HepG2 (cell line): Measurements from ENCODE around the gene PLCB2. TPM values are rescaled to one million over a fixed set of nuclear protein-coding genes. Genes with fewer than 3 reads are reported as not detected.

Source experiments
- ATAC-seq: fragments of 200-7000 bp; cut with Tn5 transposase; 3 replicates; pipeline ENCODE4 v1.9.1; 2020; ENCODE audit warnings: mild to moderate bottlenecking, moderate library complexity
- BruUV-seq: library from RNA; stranded (reverse); fragments of 400-500 nt; replicated peaks from 2 replicates; lab custom pipeline; 2021; lab: Mats Ljungman, UMichigan
- CTCF ChIA-PET: fragments of 300-600 bp; formaldehyde crosslinking; extraction: SDS; loops from one replicate; lab custom pipeline; 2021; ENCODE audit warnings: low total read pairs, inconsistent platforms, low intra/inter-chr PET ratio; lab: Yijun Ruan, JAX
- POLR2A ChIA-PET: fragments of 350-600 bp; sonication (Branson Sonifier 250); formaldehyde crosslinking; loops from one replicate; lab custom pipeline; 2020; ENCODE audit warnings: antibody characterized with exemption, inconsistent platforms; lab: Yijun Ruan, JAX
- DNase-seq: peaks from one replicate; pipeline ENCODE4 v3.0.0-alpha.2; 2015; ENCODE audit warnings: low spot score
- FAIRE-seq: peaks from 3 replicates; lab custom pipeline; 2011; peaks lifted over from hg19 to GRCh38; lab: Jason Lieb, UNC
- H2AFZ ChIP-seq: one replicate; pipeline ENCODE4 v1.6.1; 2011; ENCODE audit warnings: low read length, inconsistent platforms
- H3K27ac ChIP-seq: fragments of 300-600 bp; 3 replicates; pipeline ENCODE4 v1.8.0; 2011; ENCODE audit warnings: mixed run types, mild to moderate bottlenecking, mixed read lengths, low read length, inconsistent platforms; ENCODE audit not compliant: insufficient read depth; ENCODE audit errors: extremely low read length
- H3K27me3 ChIP-seq, 2 experiments: fragments of 200-600 bp in 1 of 2; 2 replicates in 1 of 2; 3 replicates in 1 of 2; pipeline versions ENCODE4 v1.6.0 to v1.8.0; 2011; ENCODE audit warnings: low read length in 2 of 2, mild to moderate bottlenecking in 2 of 2, moderate library complexity in 2 of 2, inconsistent platforms in 1 of 2; ENCODE audit not compliant: insufficient read depth in 2 of 2, control insufficient read depth in 1 of 2
- H3K36me3 ChIP-seq, 2 experiments: fragments of 200-600 bp in 1 of 2; replicated peaks in 1 of 2; 2 replicates in 1 of 2; 3 replicates in 1 of 2; pipeline versions ENCODE4 v1.5.1 to v1.8.0; 2011; ENCODE audit warnings: low read length in 2 of 2, inconsistent platforms in 1 of 2; ENCODE audit not compliant: insufficient read depth in 2 of 2, control insufficient read depth in 1 of 2
- H3K4me1 ChIP-seq: 2 replicates; pipeline ENCODE4 v1.5.1; 2012; ENCODE audit warnings: low read length, inconsistent platforms; ENCODE audit not compliant: insufficient read depth
- H3K4me2 ChIP-seq: 2 replicates; pipeline ENCODE4 v1.6.0; 2011; ENCODE audit warnings: low read depth, low read length, inconsistent platforms
- H3K4me3 ChIP-seq, 3 experiments: fragments of 200-600 bp in 1 of 3; sonication (generic), shearing (Covaris generic) in 1 of 3; replicated peaks in 1 of 3; 2 replicates each; pipeline ENCODE4 v1.5.1; 2011 to 2016; ENCODE audit warnings: low read length in 3 of 3, inconsistent platforms in 2 of 3, low read depth in 2 of 3, mild to moderate bottlenecking in 2 of 3, control low read depth in 1 of 3, mixed read lengths in 1 of 3; ENCODE audit not compliant: insufficient read depth in 1 of 3
- H3K79me2 ChIP-seq: one replicate; pipeline ENCODE4 v1.6.1; 2011; ENCODE audit warnings: low read length, inconsistent platforms; ENCODE audit not compliant: insufficient read depth
- H3K9ac ChIP-seq: 2 replicates; pipeline ENCODE4 v1.6.0; 2011; ENCODE audit warnings: mild to moderate bottlenecking, low read depth, low read length, inconsistent platforms; ENCODE audit not compliant: insufficient read depth
- H3K9me3 ChIP-seq: 2 replicates; pipeline ENCODE4 v1.5.1; 2012; ENCODE audit warnings: mild to moderate bottlenecking, low read length
- H4K20me1 ChIP-seq: 2 replicates; pipeline ENCODE4 v1.6.0; 2011; ENCODE audit warnings: inconsistent platforms, mild to moderate bottlenecking, low read length, moderate library complexity; ENCODE audit not compliant: insufficient read depth
- CCAR2 ChIP-seq: fragments of 200-400 bp; formaldehyde crosslinking; optimal IDR thresholded peaks from 2 replicates; pipeline ENCODE3; 2018; ENCODE audit warnings: low read depth, mild to moderate bottlenecking, low read length, moderate library complexity
- ELF3 ChIP-seq: IDR thresholded peaks from 2 replicates; pipeline ENCODE4 v1.6.1; 2016; ENCODE audit warnings: missing genetic modification reagents, missing compliant biosample characterization
- FOXA1 ChIP-seq, 2 experiments: fragments of 450-650 bp in 1 of 2; sonication (generic) in 1 of 2; formaldehyde crosslinking in 1 of 2; IDR thresholded peaks; 2 replicates each; pipeline versions ENCODE4 v1.4.0 to v1.6.1; 2016 to 2020; ENCODE audit warnings: missing genetic modification reagents in 1 of 2
- GTF3A ChIP-seq: sonication (generic); formaldehyde crosslinking; conservative IDR thresholded peaks from 2 replicates; pipeline ENCODE4 v1.4.0; 2020; ENCODE audit warnings: mild to moderate bottlenecking, missing genetic modification reagents
- IKZF4 ChIP-seq: sonication (generic); formaldehyde crosslinking; IDR thresholded peaks from 2 replicates; pipeline ENCODE4 v1.5.1; 2020; ENCODE audit warnings: borderline replicate concordance, mild to moderate bottlenecking, low read depth, missing genetic modification reagents; ENCODE audit errors: not compliant biosample characterization
- ISL2 ChIP-seq: sonication (generic); formaldehyde crosslinking; IDR thresholded peaks from 2 replicates; pipeline ENCODE4 v1.5.0; 2020; ENCODE audit warnings: missing genetic modification reagents
- MAFF ChIP-seq: IDR thresholded peaks from 2 replicates; pipeline ENCODE4 v1.6.1; 2011; ENCODE audit warnings: low read depth, low read length, improper control_type of control experiment
- MAFK ChIP-seq, 2 experiments: IDR thresholded peaks in 1 of 2; conservative IDR thresholded peaks in 1 of 2; 2 replicates each; pipeline ENCODE4 v1.6.1; 2011; ENCODE audit warnings: improper control_type of control experiment in 2 of 2, low read length in 2 of 2
- MBD4 ChIP-seq: IDR thresholded peaks from 2 replicates; pipeline ENCODE4 v1.6.1; 2012; ENCODE audit warnings: low read length, inconsistent platforms, borderline replicate concordance
- NR2C2 ChIP-seq: sonication (generic); formaldehyde crosslinking; IDR thresholded peaks from 2 replicates; pipeline ENCODE4 v1.4.0; 2020; ENCODE audit warnings: missing genetic modification reagents, mild to moderate bottlenecking, moderate library complexity, borderline replicate concordance
- TBP ChIP-seq: sonication (generic); formaldehyde crosslinking; IDR thresholded peaks from 2 replicates; pipeline ENCODE4 v1.5.0; 2020; ENCODE audit warnings: missing genetic modification reagents
- THAP8 ChIP-seq: sonication (generic); formaldehyde crosslinking; IDR thresholded peaks from 2 replicates; pipeline ENCODE4 v1.5.1; 2020; ENCODE audit warnings: missing genetic modification reagents, mild to moderate bottlenecking, borderline replicate concordance
- ZNF660 ChIP-seq: sonication (generic); formaldehyde crosslinking; IDR thresholded peaks from 2 replicates; pipeline ENCODE4 v1.5.1; 2020; ENCODE audit warnings: mild to moderate bottlenecking, low read depth, missing genetic modification reagents, borderline replicate concordance
- ZNF740 ChIP-seq: sonication (generic); formaldehyde crosslinking; IDR thresholded peaks from 2 replicates; pipeline ENCODE4 v1.4.0; 2020; ENCODE audit warnings: missing genetic modification reagents
- ZNF773 ChIP-seq: sonication (generic); formaldehyde crosslinking; IDR thresholded peaks from 2 replicates; pipeline ENCODE4 v1.4.0; 2020; ENCODE audit warnings: missing genetic modification reagents, borderline replicate concordance
- ZNF816 ChIP-seq: sonication (generic); formaldehyde crosslinking; IDR thresholded peaks from 2 replicates; pipeline ENCODE4 v1.8.0; 2022; ENCODE audit warnings: missing genetic modification reagents, mild to moderate bottlenecking, borderline replicate concordance
- ZNF879 ChIP-seq: sonication (generic); formaldehyde crosslinking; IDR thresholded peaks from 2 replicates; pipeline ENCODE4 v1.8.1; 2023; ENCODE audit warnings: missing genetic modification reagents
- WGBS: methylation state at CpG from one replicate; pipeline ENCODE4 v1.1.6; 2017; ENCODE audit warnings: low lambda C conversion rate; 5-methylcytosine and 5-hydroxymethylcytosine counted together
- in situ Hi-C: cut with HindIII; loops from 2 replicates; pipeline ENCODE4 v1.10.0; 2017; ENCODE audit warnings: low pct_unique_long_range_greater_than_20kb; ENCODE audit not compliant: extremely low pct_ligation_motif_present
- intact Hi-C: fragments of 100-400 bp; cut with micrococcal nuclease; formaldehyde crosslinking; loops from one replicate; pipeline ENCODE4 v1.10.0; 2022; ENCODE audit not compliant: unreplicated experiment
- polyA plus RNA-seq, 8 experiments: library from polyadenylated mRNA; depleted of rRNA in 3 of 8; stranded (reverse) in 7 of 8; unstranded in 1 of 8; fragments of >200 nt; fragmentation: Illumina TruSeq in 4 of 8; extraction: Trizol in 4 of 8; gene quantifications; 2 replicates each; pipeline versions ENCODE4 v1.2.1 to v1.2.3, GENCODE V29; 2011 to 2016; ENCODE audit warnings: low read depth in 4 of 8, missing spikeins in 1 of 8, mixed read lengths in 1 of 8; ENCODE audit not compliant: insufficient read depth in 1 of 8
- total RNA-seq, 5 experiments: library from RNA; depleted of rRNA; stranded (reverse); fragments of >200 nt; fragmentation: Illumina TruSeq; extraction: Trizol; gene quantifications; 2 replicates each; pipeline ENCODE4 v1.2.3, GENCODE V29; 2016; ENCODE audit warnings: low read depth in 1 of 5

The PLCB2 gene
- total and polyA plus RNA-seq, 2 of the 13 experiments (the other 11 are each of a cell fraction or from before 2014, with no cell fraction given): 0.11 TPM; not detected in 1

GRCh38 chr15:40328751-40329150 lies 21.0 kb upstream of the PLCB2 start:
- WGBS: 78% methylated on average over 5 of the region's 5 CpGs

DNA sequence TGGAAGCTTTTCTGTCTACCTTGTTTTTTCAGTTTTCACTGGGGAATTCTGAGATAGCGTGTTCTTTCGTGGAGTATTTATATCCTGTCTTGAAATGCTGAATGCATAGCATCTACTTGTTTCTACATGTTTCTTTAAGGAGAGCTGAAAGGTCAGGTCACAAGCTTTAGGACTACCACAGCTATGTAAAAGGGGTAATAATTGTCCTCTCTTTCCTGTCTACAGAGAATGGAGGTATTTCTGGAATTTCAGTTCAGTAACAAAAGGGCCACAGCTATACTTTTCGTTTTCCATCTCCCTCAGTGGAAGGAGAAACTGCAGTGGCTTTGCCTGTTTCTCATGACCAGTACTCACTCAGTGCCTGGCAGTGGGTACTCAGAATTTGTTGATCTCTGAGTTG lies 20.4 kb upstream of the PLCB2 start:
- Histone ChIP-seq H3K79me2 (no peaks in the 10 kb centered on the region), H4K20me1 (no peaks in the 10 kb centered on the region), H3K9me3 (no peaks in the 10 kb centered on the region), H3K27me3 (no peaks in the 10 kb centered on the region), H3K4me2 (no peak overlapping the region), H3K36me3 (no peaks in the 10 kb centered on the region), H3K9ac (no peak overlapping the region), H2AFZ (no peak overlapping the region), H3K27ac (no peak overlapping the region), H3K4me1 (peaks cover 24% of the 10 kb centered on the region), H3K4me3 (no peak overlapping the region)
- ChIA-PET POLR2A (interaction anchor here (1.4 kb wide), 1 partner anchor 10 kb away, joined by 3 read pairs; no protein-coding TSS in a partner anchor), CTCF (no interaction called here)
- no peak for DNase-seq
- intact Hi-C loops: no loop called here
- no TSS peak for BruUV-seq
- 81% methylated on average over 3 of the region's 3 CpGs for WGBS
- ATAC-seq: no peak
- in situ Hi-C loops: no loop called here
- FAIRE-seq: no peak
- TF ChIP-seq ZNF740 (no peak), MBD4 (no peak), THAP8 (CRISPR knock-in tag) (no peak), ZNF660 (no peak), NR2C2 (CRISPR knock-in tag) (no peak), IKZF4 (CRISPR knock-in tag) (no peak), ZNF816 (CRISPR knock-in tag) (no peak), ISL2 (CRISPR knock-in tag) (no peak), ZNF773 (CRISPR knock-in tag) (no peak), ZNF879 (CRISPR knock-in tag) (no peak), FOXA1 (IDR thresholded peaks at IDR 0.05) (no peak), FOXA1 (CRISPR knock-in tag; IDR thresholded peaks at IDR 0.05) (no peak), CCAR2 (no peak), ELF3 (CRISPR knock-in tag) (no peak), TBP (CRISPR knock-in tag) (no peak)

More at GRCh38 chr15:40328751-40329150, 21.0 kb upstream of the PLCB2 start:
- Histone ChIP-seq H3K4me3 (no peak overlapping the region), H3K4me2 (no peak overlapping the region), H3K27ac (no peak overlapping the region), H3K9ac (no peak overlapping the region), H4K20me1 (no peaks in the 10 kb centered on the region), H3K4me1 (peaks cover 27% of the 10 kb centered on the region), H3K79me2 (no peaks in the 10 kb centered on the region), H3K27me3 (no peaks in the 10 kb centered on the region), H3K9me3 (no peaks in the 10 kb centered on the region), H2AFZ (no peak overlapping the region), H3K36me3 (no peaks in the 10 kb centered on the region)
- ATAC-seq (no peak), DNase-seq (no peak), FAIRE-seq (no peak)
- ChIA-PET CTCF (no interaction called here), POLR2A (interaction anchor here (1.4 kb wide), 1 partner anchor 10 kb away, joined by 3 read pairs; no protein-coding TSS in a partner anchor)
- TF ChIP-seq MAFK (conservative IDR thresholded peaks at IDR 0.05 in 1 of 2, IDR thresholded peaks at IDR 0.05 in 1 of 2; ENCODE audit: low read length in 2 of 2): peak; percentile 49 to 72
- peak; percentile 51 for TF ChIP-seq MAFF
- TF ChIP-seq GTF3A (CRISPR knock-in tag): no peak
- in situ Hi-C loops: no loop called here
- no TSS peak for BruUV-seq
- intact Hi-C loops: no loop called here
